Left lung (tissue), 10 donors: Measurements from ENCODE around the gene TPR. TPM values are rescaled to one million over a fixed set of nuclear protein-coding genes. Genes with fewer than 3 reads are reported as not detected.

ENCODE experiments used
- ATAC-seq: fragments of 200-7000 bp; cut with Tn5 transposase; one replicate; pipeline ENCODE4 v1.9.1; 2020; ENCODE audit warnings: moderate library complexity
- DNase-seq, 4 donors: peaks; one replicate each; pipeline ENCODE4 v3.0.0-alpha.2; 2013 to 2020
- H3K27ac ChIP-seq, 2 donors: fragments of 200-600 bp; sonication (generic) in 1 of 2; one replicate each; pipeline versions ENCODE4 v1.5.0 to v1.8.0; 2020 to 2021
- H3K27me3 ChIP-seq, 2 donors: fragments of 200-600 bp; sonication (generic) in 1 of 2; one replicate each; pipeline versions ENCODE4 v1.5.0 to v1.8.0; 2020 to 2021
- H3K36me3 ChIP-seq, 2 donors: fragments of 200-600 bp; sonication (generic) in 1 of 2; one replicate each; pipeline versions ENCODE4 v1.5.0 to v1.8.0; 2020 to 2021
- H3K4me1 ChIP-seq, 2 donors: fragments of 200-600 bp; one replicate each; pipeline ENCODE4 v1.8.0; 2021
- H3K4me3 ChIP-seq, 2 donors: fragments of 200-600 bp; sonication (generic) in 1 of 2; one replicate each; pipeline versions ENCODE4 v1.5.0 to v1.8.0; 2020 to 2021; ENCODE audit warnings: mild to moderate bottlenecking in 1 of 2
- H3K9me3 ChIP-seq, 2 donors: fragments of 200-600 bp; sonication (generic) in 1 of 2; one replicate each; pipeline versions ENCODE4 v1.5.0 to v1.8.0; 2020 to 2021
- intact Hi-C, 2 donors: fragments of 100-400 bp; cut with DNase I; formaldehyde crosslinking; loops; one replicate each; pipeline versions ENCODE4 v1.11.2 to v1.14.2; 2022
- polyA plus RNA-seq, 6 donors: library from polyadenylated mRNA; unstranded; fragments of 120-200 nt; gene quantifications; one replicate each; pipeline ENCODE4 v1.2.1, GENCODE V29; 2013; ENCODE audit not compliant: insufficient read length in 6 of 6
- total RNA-seq, 2 donors: library from RNA; stranded (reverse); fragmentation: NEBNext Ultra II Directional; extraction: Animal tissue kit (Norgen Biotek cat#: 25700); gene quantifications; one replicate each; pipeline ENCODE4 v1.2.1, GENCODE V29; 2021
- TF ChIP-seq, protein P1 (sequence below), 2 donors: fragments of 200-600 bp; sonication (generic) in 1 of 2; IDR thresholded peaks; one replicate each; pipeline versions ENCODE4 v1.5.0 to v1.8.0; 2021; ENCODE audit warnings: antibody characterized with exemption in 2 of 2
- donor health status: DM: no; HTN: yes; CAD: no.
- donor health status: DM: no; HTN: no; CAD: no.

TPR gene
- total and polyA plus RNA-seq, 8 donors = 77.7 to 138 (median 117) TPM

DNA sequence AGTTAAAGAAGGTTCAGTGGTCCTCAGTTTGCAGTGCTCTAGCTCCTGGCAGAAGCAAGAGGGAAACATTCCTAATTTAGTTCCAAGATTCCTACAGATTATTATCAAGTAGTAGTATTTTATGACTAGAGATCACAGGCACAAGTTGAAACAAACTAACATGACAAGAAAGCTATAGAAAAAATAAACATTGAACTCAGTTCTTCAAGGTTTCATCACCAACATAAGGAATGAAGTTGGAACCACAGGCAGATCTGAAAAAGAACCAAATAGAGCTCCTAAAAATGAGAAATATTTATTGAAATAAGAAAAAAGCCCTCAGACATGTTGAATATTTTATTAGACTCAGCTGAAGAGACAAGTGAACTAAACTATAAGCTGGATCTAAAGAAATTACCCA is 45.3 kb upstream of the TPR start:
- TF ChIP-seq, protein P1, sequence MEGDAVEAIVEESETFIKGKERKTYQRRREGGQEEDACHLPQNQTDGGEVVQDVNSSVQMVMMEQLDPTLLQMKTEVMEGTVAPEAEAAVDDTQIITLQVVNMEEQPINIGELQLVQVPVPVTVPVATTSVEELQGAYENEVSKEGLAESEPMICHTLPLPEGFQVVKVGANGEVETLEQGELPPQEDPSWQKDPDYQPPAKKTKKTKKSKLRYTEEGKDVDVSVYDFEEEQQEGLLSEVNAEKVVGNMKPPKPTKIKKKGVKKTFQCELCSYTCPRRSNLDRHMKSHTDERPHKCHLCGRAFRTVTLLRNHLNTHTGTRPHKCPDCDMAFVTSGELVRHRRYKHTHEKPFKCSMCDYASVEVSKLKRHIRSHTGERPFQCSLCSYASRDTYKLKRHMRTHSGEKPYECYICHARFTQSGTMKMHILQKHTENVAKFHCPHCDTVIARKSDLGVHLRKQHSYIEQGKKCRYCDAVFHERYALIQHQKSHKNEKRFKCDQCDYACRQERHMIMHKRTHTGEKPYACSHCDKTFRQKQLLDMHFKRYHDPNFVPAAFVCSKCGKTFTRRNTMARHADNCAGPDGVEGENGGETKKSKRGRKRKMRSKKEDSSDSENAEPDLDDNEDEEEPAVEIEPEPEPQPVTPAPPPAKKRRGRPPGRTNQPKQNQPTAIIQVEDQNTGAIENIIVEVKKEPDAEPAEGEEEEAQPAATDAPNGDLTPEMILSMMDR (IDR thresholded peaks at IDR 0.05) = no peak
- peaks cover 0 to 40% of the 10 kb centered on the region in 2 donors for H3K36me3 ChIP-seq
- intact Hi-C loops = no loop called here
- no peak overlapping the region for H3K4me3 ChIP-seq
- peak overlapping the region in 1 of 2 donors; percentile 15 for H3K27ac ChIP-seq
- no peak for ATAC-seq
- no peaks in the 10 kb centered on the region for H3K27me3 ChIP-seq
- H3K9me3 ChIP-seq = no peaks in the 10 kb centered on the region
- DNase-seq = no peak
- no peaks in the 10 kb centered on the region for H3K4me1 ChIP-seq

DNA sequence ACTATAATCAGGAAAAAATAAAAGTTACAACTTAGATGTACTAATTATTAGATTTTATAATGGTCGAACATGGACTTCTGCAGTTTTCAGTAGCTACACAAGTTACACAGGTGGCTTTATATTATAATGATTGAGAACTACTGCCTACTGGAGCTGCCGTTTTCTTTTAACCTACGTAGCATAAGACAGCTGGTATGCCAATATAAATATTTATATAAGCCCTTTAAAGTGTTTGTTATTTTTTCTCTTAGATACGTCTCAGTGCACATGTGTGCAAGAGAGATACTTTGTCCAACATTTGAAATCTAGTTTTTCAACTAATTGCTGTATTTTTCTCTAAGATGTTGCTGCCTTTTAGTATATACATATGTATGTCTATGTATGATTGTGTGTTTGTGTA is 43.5 kb upstream of the TPR start:
- intact Hi-C loops = no loop called here

DNA sequence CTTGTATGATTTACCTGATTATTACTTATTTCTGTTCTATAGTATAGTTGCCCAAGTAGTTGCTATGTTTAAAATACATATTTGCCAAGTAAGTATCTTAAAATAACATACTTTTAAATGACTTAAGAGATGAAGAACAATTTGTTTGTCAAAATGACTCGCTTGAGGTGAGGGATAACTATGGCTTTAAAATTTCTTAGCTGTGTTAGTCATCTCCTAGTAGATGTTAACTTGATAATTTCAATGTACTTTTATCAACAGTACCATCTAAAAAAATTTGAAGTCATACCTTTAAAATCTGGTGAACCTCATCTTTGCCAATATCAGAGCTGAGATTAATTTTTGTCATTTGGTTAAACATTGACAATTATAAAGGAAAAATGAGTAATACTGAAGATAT is 38.3 kb upstream of the TPR start:
- Histone ChIP-seq H3K27ac (no peak overlapping the region), H3K4me3 (no peak overlapping the region), H3K4me1 (no peaks in the 10 kb centered on the region), H3K27me3 (no peaks in the 10 kb centered on the region), H3K9me3 (no peaks in the 10 kb centered on the region), H3K36me3 (peaks cover 0 to 68% of the 10 kb centered on the region in 2 donors)
- TF ChIP-seq, protein P1 (IDR thresholded peaks at IDR 0.05) = no peak
- ATAC-seq (no peak), DNase-seq (no peak)
- intact Hi-C loops = no loop called here

More for the DNA sequence above, 43.5 kb upstream of the TPR start:
- DNase-seq = no peak
- no peaks in the 10 kb centered on the region for H3K27me3 ChIP-seq
- no peak for ATAC-seq
- no peaks in the 10 kb centered on the region for H3K9me3 ChIP-seq
- TF ChIP-seq, protein P1 (IDR thresholded peaks at IDR 0.05) = no peak
- no peak overlapping the region for H3K27ac ChIP-seq
- peaks cover 0 to 46% of the 10 kb centered on the region in 2 donors for H3K36me3 ChIP-seq
- H3K4me3 ChIP-seq = no peak overlapping the region
- no peaks in the 10 kb centered on the region for H3K4me1 ChIP-seq

DNA sequence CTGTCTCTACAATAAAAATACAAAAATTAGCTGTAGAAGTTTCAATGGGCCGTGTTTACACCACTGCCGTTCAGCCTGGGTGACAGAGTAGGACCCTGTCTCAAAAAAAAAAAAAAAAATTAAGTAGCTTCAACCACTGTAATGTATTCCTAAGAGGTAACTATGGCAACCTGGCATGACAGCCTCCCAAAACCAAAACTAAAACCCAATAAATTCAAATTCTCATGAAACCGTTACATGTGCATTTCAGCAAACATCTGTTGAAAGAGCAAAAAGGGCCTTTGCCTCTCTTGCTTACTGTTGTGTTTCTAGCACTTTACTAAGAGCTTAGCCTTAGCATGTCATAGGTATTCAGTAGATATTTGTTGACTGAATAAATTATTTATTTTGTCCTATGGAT is 34.0 kb upstream of the TPR start:
- H3K9me3 ChIP-seq = no peaks in the 10 kb centered on the region
- no peak overlapping the region for H3K4me3 ChIP-seq
- ATAC-seq (no peak), DNase-seq (peak in 1 of 4 donors; percentile 16)
- no peaks in the 10 kb centered on the region for H3K27me3 ChIP-seq
- no peaks in the 10 kb centered on the region for H3K4me1 ChIP-seq
- H3K27ac ChIP-seq = no peak overlapping the region
- peaks cover 0 to 80% of the 10 kb centered on the region in 2 donors for H3K36me3 ChIP-seq
- intact Hi-C loops = no loop called here
- TF ChIP-seq, protein P1 (IDR thresholded peaks at IDR 0.05) = no peak

DNA sequence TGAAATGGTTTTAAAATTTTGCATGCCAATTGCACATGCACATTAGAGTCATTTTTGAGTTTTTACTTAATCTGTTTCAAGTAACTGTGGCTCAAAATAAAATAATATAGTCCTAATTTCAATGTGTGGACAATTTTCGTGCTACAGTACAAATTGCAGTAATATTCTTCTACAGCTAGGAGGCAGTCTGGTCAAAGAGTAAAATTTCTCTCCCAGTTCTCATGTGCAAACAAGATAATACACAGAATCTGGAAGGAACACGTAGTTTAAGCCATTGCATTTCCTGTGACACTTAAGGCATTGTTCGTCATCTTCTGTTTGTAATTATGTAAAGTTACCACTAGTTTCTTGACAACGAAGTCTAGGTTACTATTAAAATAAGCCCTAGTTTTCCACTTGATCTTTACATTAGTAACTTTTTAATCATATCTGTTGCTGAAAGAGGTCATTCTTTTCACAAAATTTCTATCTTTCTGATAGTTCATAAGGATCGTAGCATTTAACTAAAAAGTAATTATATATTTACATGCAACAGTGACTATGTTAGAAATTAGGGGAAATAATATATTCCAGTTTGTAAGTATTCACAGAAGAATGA is 29.5 kb upstream of the TPR start:
- peak in 1 of 4 donors; percentile 44 for DNase-seq
- Histone ChIP-seq H3K9me3 (no peaks in the 10 kb centered on the region), H3K27ac (no peak overlapping the region), H3K4me3 (no peak overlapping the region), H3K4me1 (no peaks in the 10 kb centered on the region), H3K27me3 (no peaks in the 10 kb centered on the region), H3K36me3 (peaks cover 0 to 60% of the 10 kb centered on the region in 2 donors)
- ATAC-seq = peak; percentile 81
- TF ChIP-seq, protein P1 (IDR thresholded peaks at IDR 0.05) = peak; percentile 42 to 74
- intact Hi-C loops = no loop called here
